Astrocyte of the spinal cord (primary cell): Measurements from ENCODE around the gene DBX1.

Source experiments
- DNase-seq: peaks from one replicate; pipeline ENCODE4 v3.0.0; 2011; ENCODE audit warnings: low read depth, low spot score
- H3K4me3 ChIP-seq: 2 replicates; pipeline ENCODE4 v1.5.1; 2011; ENCODE audit warnings: low read depth, mild to moderate bottlenecking, low read length, moderate library complexity
- CTCF ChIP-seq: IDR thresholded peaks from 2 replicates; pipeline ENCODE4 v1.5.1; 2012; ENCODE audit warnings: low read depth, mild to moderate bottlenecking, low read length, inconsistent platforms
- in situ Hi-C: cut with HindIII; loops from 2 replicates; pipeline ENCODE4 v1.10.0; 2017; ENCODE audit warnings: low sequenced_read_pairs

The DBX1 gene

GRCh38 chr11:20178976-20179375 lies 18.7 kb upstream of the DBX1 start:
- H3K4me3 ChIP-seq, result no peak overlapping the region
- in situ Hi-C loops, result no loop called here
- DNase-seq, result no peak
- TF ChIP-seq CTCF, result no peak

GRCh38 chr11:20177136-20177535 lies 16.9 kb upstream of the DBX1 start:
- no peak for TF ChIP-seq CTCF
- H3K4me3 ChIP-seq, result no peak overlapping the region
- in situ Hi-C loops, result no loop called here
- DNase-seq, result no peak

- TF ChIP-seq CTCF, result no peak
- DNase-seq, result no peak
- in situ Hi-C loops, result no loop called here
- no peak overlapping the region for H3K4me3 ChIP-seq
Observed at GRCh38 chr11:20172721-20173447, 12.6 kb upstream of the DBX1 start.

- no peak for TF ChIP-seq CTCF
- in situ Hi-C loops, result no loop called here
- no peak overlapping the region for H3K4me3 ChIP-seq
- DNase-seq, result no peak
Observed at GRCh38 chr11:20163783-20164481, 3.7 kb upstream of the DBX1 start.

- in situ Hi-C loops, result no loop called here
- no peak for TF ChIP-seq CTCF
- peak; percentile 23 for DNase-seq
- no peak overlapping the region for H3K4me3 ChIP-seq
Observed at GRCh38 chr11:20162824-20163782, 2.8 kb upstream of the DBX1 start.
